Measurements from ENCODE around the gene CAPN15. TPM values are rescaled to one million over a fixed set of nuclear protein-coding genes. Genes with fewer than 3 reads are reported as not detected.
A peak's percentile ranks its signal among the peaks of the same experiment; 100 is the strongest.

Gene CAPN15
- total RNA-seq, 4 donors from 2014 or later: 59.9 to 86.4 (median 75.2) TPM

GRCh38 chr16:591892-592517 is 64.5 kb downstream of the CAPN15 start:
- H3K36me3 ChIP-seq: no peaks in the 10 kb centered on the region
- no peak for DNase-seq (ENCODE audit: low spot score in 2 of 2)
- no peak for TF ChIP-seq POLR2AphosphoS5 (IDR thresholded peaks at IDR 0.05)
- no peak for TF ChIP-seq EP300 (IDR thresholded peaks at IDR 0.05)
- no peak for TF ChIP-seq CTCF (IDR thresholded peaks at IDR 0.05)
- peak overlapping the region; percentile 84 for H3K4me3 ChIP-seq
- H3K27ac ChIP-seq: peak overlapping the region; percentile 91
- H3K27me3 ChIP-seq: no peaks in the 10 kb centered on the region
- peaks cover 82% of the 10 kb centered on the region for H3K4me1 ChIP-seq
- no peaks in the 10 kb centered on the region for H3K9me3 ChIP-seq
- WGBS: 58% methylated on average over 8 of the region's 15 CpGs

GRCh38 chr16:592518-593306 is 65.2 kb downstream of the CAPN15 start:
- Histone ChIP-seq H3K27ac (peak overlapping the region; percentile 91), H3K36me3 (no peaks in the 10 kb centered on the region), H3K9me3 (no peaks in the 10 kb centered on the region), H3K4me3 (peak overlapping the region; percentile 84), H3K4me1 (peaks cover 75% of the 10 kb centered on the region), H3K27me3 (no peaks in the 10 kb centered on the region)
- TF ChIP-seq CTCF (IDR thresholded peaks at IDR 0.05) (peak; percentile 23 to 51), POLR2AphosphoS5 (IDR thresholded peaks at IDR 0.05) (peak in 1 of 3 donors; percentile 60), POLR2A (IDR thresholded peaks at IDR 0.05) (no peak), EP300 (IDR thresholded peaks at IDR 0.05) (no peak)
- DNase-seq (ENCODE audit: low spot score in 2 of 2): peak in 1 of 2 donors; percentile 78
- 47% methylated on average over 22 of the region's 24 CpGs for WGBS

GRCh38 chr16:593406-593805 is 65.9 kb downstream of the CAPN15 start:
- Histone ChIP-seq H3K27me3 (no peaks in the 10 kb centered on the region), H3K4me1 (peaks cover 68% of the 10 kb centered on the region), H3K9me3 (no peaks in the 10 kb centered on the region), H3K4me3 (peak overlapping the region; percentile 84), H3K27ac (peak overlapping the region; percentile 91), H3K36me3 (no peaks in the 10 kb centered on the region)
- TF ChIP-seq EP300 (IDR thresholded peaks at IDR 0.05) (no peak), POLR2AphosphoS5 (IDR thresholded peaks at IDR 0.05) (no peak), CTCF (IDR thresholded peaks at IDR 0.05) (no peak), POLR2A (IDR thresholded peaks at IDR 0.05) (no peak)
- DNase-seq (ENCODE audit: low spot score in 2 of 2): no peak
- 30% methylated on average over 8 of the region's 9 CpGs for WGBS

GRCh38 chr16:593807-594206 is 66.3 kb downstream of the CAPN15 start:
- H3K9me3 ChIP-seq: no peaks in the 10 kb centered on the region
- no peak for DNase-seq (ENCODE audit: low spot score in 2 of 2)
- peaks cover 65% of the 10 kb centered on the region for H3K4me1 ChIP-seq
- H3K27me3 ChIP-seq: no peaks in the 10 kb centered on the region
- 10% methylated on average over 2 of the region's 16 CpGs for WGBS
- H3K4me3 ChIP-seq: peak overlapping the region; percentile 18
- TF ChIP-seq POLR2AphosphoS5 (IDR thresholded peaks at IDR 0.05): no peak
- TF ChIP-seq POLR2A (IDR thresholded peaks at IDR 0.05): no peak
- no peak for TF ChIP-seq CTCF (IDR thresholded peaks at IDR 0.05)
- TF ChIP-seq EP300 (IDR thresholded peaks at IDR 0.05): no peak
- H3K27ac ChIP-seq: peak overlapping the region; percentile 91
- peaks cover 1% of the 10 kb centered on the region for H3K36me3 ChIP-seq

GRCh38 chr16:595094-595528 is 67.6 kb downstream of the CAPN15 start:
- no peak overlapping the region for H3K27ac ChIP-seq
- TF ChIP-seq POLR2AphosphoS5 (IDR thresholded peaks at IDR 0.05): no peak
- TF ChIP-seq CTCF (IDR thresholded peaks at IDR 0.05): no peak
- no peak for TF ChIP-seq POLR2A (IDR thresholded peaks at IDR 0.05)
- TF ChIP-seq EP300 (IDR thresholded peaks at IDR 0.05): no peak
- H3K36me3 ChIP-seq: peaks cover 7% of the 10 kb centered on the region
- no peaks in the 10 kb centered on the region for H3K9me3 ChIP-seq
- no peaks in the 10 kb centered on the region for H3K27me3 ChIP-seq
- no peak overlapping the region for H3K4me3 ChIP-seq
- WGBS: 75% methylated on average over 8 of the region's 18 CpGs
- H3K4me1 ChIP-seq: peaks cover 65% of the 10 kb centered on the region
- DNase-seq (ENCODE audit: low spot score in 2 of 2): peak in 1 of 2 donors; percentile 55

Measured in suprapubic skin (tissue), 4 donors.